ENCODE data around the gene LMOD1.
"Not testable (repeated sequence)": the region's sequence is repeated elsewhere in the genome, so short reads cannot be mapped to it uniquely, and the experiment has no call there.

LMOD1 gene

GRCh38 chr1:201916649-201917249 is 29.6 kb downstream of the LMOD1 start:
- DNase-seq (ENCODE audit: low read depth, low spot score) = peak; percentile 77

GRCh38 chr1:201914456-201915235 is 31.7 kb downstream of the LMOD1 start:
- DNase-seq (ENCODE audit: low read depth, low spot score) = no peak

GRCh38 chr1:201912832-201913231 is 33.5 kb downstream of the LMOD1 start:
- peak; percentile 29 for DNase-seq (ENCODE audit: low read depth, low spot score)

- no peak for DNase-seq (ENCODE audit: low read depth, low spot score)
Measured at GRCh38 chr1:201911826-201912571, 34.3 kb downstream of the LMOD1 start.

GRCh38 chr1:201907621-201908020 is 38.7 kb downstream of the LMOD1 start:
- DNase-seq (ENCODE audit: low read depth, low spot score) = no peak

GRCh38 chr1:201906336-201906735 is 40.0 kb downstream of the LMOD1 start:
- no peak for DNase-seq (ENCODE audit: low read depth, low spot score)

- DNase-seq (ENCODE audit: low read depth, low spot score) = no peak
Measured at GRCh38 chr1:201905234-201905890, 41.0 kb downstream of the LMOD1 start.

- DNase-seq (ENCODE audit: low read depth, low spot score) = peak; percentile 95
Measured at GRCh38 chr1:201904579-201904978, 41.8 kb downstream of the LMOD1 start.

GRCh38 chr1:201903135-201903534 is 43.2 kb downstream of the LMOD1 start:
- peak; percentile 72 for DNase-seq (ENCODE audit: low read depth, low spot score)

GRCh38 chr1:201902198-201902597 is 44.1 kb downstream of the LMOD1 start:
- DNase-seq (ENCODE audit: low read depth, low spot score) = peak; percentile 48

GRCh38 chr1:201901036-201901435 is 45.3 kb downstream of the LMOD1 start:
- DNase-seq (ENCODE audit: low read depth, low spot score) = not testable (repeated sequence)

- DNase-seq (ENCODE audit: low read depth, low spot score) = no peak
Measured at GRCh38 chr1:201900476-201900875, 45.9 kb downstream of the LMOD1 start.

GRCh38 chr1:201899683-201900429 is 46.5 kb downstream of the LMOD1 start:
- no peak for DNase-seq (ENCODE audit: low read depth, low spot score)

- DNase-seq (ENCODE audit: low read depth, low spot score) = no peak
Measured at GRCh38 chr1:201898992-201899391, 47.4 kb downstream of the LMOD1 start.

- no peak for DNase-seq (ENCODE audit: low read depth, low spot score)
Measured at GRCh38 chr1:201898240-201898894, 48.0 kb downstream of the LMOD1 start.

- DNase-seq (ENCODE audit: low read depth, low spot score) = peak; percentile 79
Measured at GRCh38 chr1:201896951-201897391, 49.4 kb downstream of the LMOD1 start.

GRCh38 chr1:201895913-201896807 is 50.2 kb downstream of the LMOD1 start:
- DNase-seq (ENCODE audit: low read depth, low spot score) = peak; percentile 96

- DNase-seq (ENCODE audit: low read depth, low spot score) = no peak
Measured at GRCh38 chr1:201895120-201895665, 51.2 kb downstream of the LMOD1 start.

All from astrocyte of the hippocampus (primary cell).